Endometrial microvascular endothelial cells (primary cell): ENCODE results near the gene CCDC137. TPM values are rescaled to one million over a fixed set of nuclear protein-coding genes. Genes with fewer than 3 reads are reported as not detected.
"Not testable (repeated sequence)": the region's sequence is repeated elsewhere in the genome, so short reads cannot be mapped to it uniquely, and the experiment has no call there.

ENCODE experiments used
- in situ Hi-C: cut with HindIII; loops from 2 replicates; pipeline ENCODE4 v1.10.0; 2017; ENCODE audit warnings: low sequenced_read_pairs, low pct_unique_long_range_greater_than_20kb; ENCODE audit errors: inconsistent ontology term
- total RNA-seq: library from RNA; depleted of rRNA; stranded (reverse); fragments of >200 nt; gene quantifications from one replicate; pipeline ENCODE4 v1.2.3, GENCODE V29; 2015; ENCODE audit errors: inconsistent ontology term

CCDC137 gene
- total RNA-seq, 1 donor from 2014 or later, result 20.9 TPM

- in situ Hi-C loops, result not testable (repeated sequence)
Observed at GRCh38 chr17:81675515-81676221, 9.1 kb downstream of the CCDC137 start.

- in situ Hi-C loops, result no loop called here
Observed at GRCh38 chr17:81676906-81677305, 10.4 kb downstream of the CCDC137 start.

GRCh38 chr17:81680150-81680549, 13.6 kb downstream of the CCDC137 start:
- in situ Hi-C loops, result no loop called here

- in situ Hi-C loops, result no loop called here
Observed at GRCh38 chr17:81681672-81682071, 15.1 kb downstream of the CCDC137 start.

- in situ Hi-C loops, result no loop called here
Observed at GRCh38 chr17:81682565-81683207, 16.1 kb downstream of the CCDC137 start.

- in situ Hi-C loops, result no loop called here
Observed at GRCh38 chr17:81683208-81683583, 16.7 kb downstream of the CCDC137 start.

- in situ Hi-C loops, result no loop called here
Observed at GRCh38 chr17:81683584-81684441, 17.3 kb downstream of the CCDC137 start, which contains the start of the genes ARL16 and HGS. TSS of gene ARL16 (minus strand) at chr17:81683797. CDS start at chr17:81683753, 44 bp downstream. TSS of gene HGS (plus strand) at chr17:81684011. CDS start at chr17:81684067, 56 bp downstream.

GRCh38 chr17:81684442-81684911, 17.9 kb downstream of the CCDC137 start:
- in situ Hi-C loops, result no loop called here

- in situ Hi-C loops, result no loop called here
Observed at GRCh38 chr17:81685108-81685507, 18.6 kb downstream of the CCDC137 start.

- in situ Hi-C loops, result no loop called here
Observed at GRCh38 chr17:81686614-81687013, 20.1 kb downstream of the CCDC137 start.

- in situ Hi-C loops, result no loop called here
Observed at GRCh38 chr17:81687770-81688541, 21.4 kb downstream of the CCDC137 start.

- in situ Hi-C loops, result no loop called here
Observed at GRCh38 chr17:81688616-81689015, 22.1 kb downstream of the CCDC137 start.

GRCh38 chr17:81690066-81690465, 23.5 kb downstream of the CCDC137 start:
- in situ Hi-C loops, result no loop called here

GRCh38 chr17:81690549-81690948, 24.0 kb downstream of the CCDC137 start:
- in situ Hi-C loops, result no loop called here

- in situ Hi-C loops, result no loop called here
Observed at GRCh38 chr17:81691196-81691595, 24.7 kb downstream of the CCDC137 start.

GRCh38 chr17:81691608-81692007, 25.1 kb downstream of the CCDC137 start:
- in situ Hi-C loops, result no loop called here

GRCh38 chr17:81693509-81694210, 27.1 kb downstream of the CCDC137 start:
- in situ Hi-C loops, result no loop called here

GRCh38 chr17:81694810-81695209, 28.3 kb downstream of the CCDC137 start:
- in situ Hi-C loops, result no loop called here
